Stimulated activated CD4-positive, alpha-beta T cell treated with anti-CD3 and anti-CD28 coated beads, Interleukin-15, amount 100 ng/mL, for 24 hours (primary cell): ENCODE data around the gene SDK2.
"Not testable (repeated sequence)": the region's sequence is repeated elsewhere in the genome, so short reads cannot be mapped to it uniquely, and the experiment has no call there.

Experiments used
- DNase-seq: peaks from one replicate; pipeline ENCODE4 v3.0.0-alpha.2; 2020

SDK2 gene

GRCh38 chr17:73474370-73474988, 169.8 kb downstream of the SDK2 start:
- DNase-seq, result peak; percentile 28

- DNase-seq, result not testable (repeated sequence)
Measured at GRCh38 chr17:73472715-73473114, 171.5 kb downstream of the SDK2 start.

- no peak for DNase-seq
Measured at GRCh38 chr17:73471924-73472323, 172.3 kb downstream of the SDK2 start.

- no peak for DNase-seq
Measured at GRCh38 chr17:73470316-73470826, 173.9 kb downstream of the SDK2 start.

- no peak for DNase-seq
Measured at GRCh38 chr17:73469311-73469710, 174.9 kb downstream of the SDK2 start.

- no peak for DNase-seq
Measured at GRCh38 chr17:73468221-73468620, 176.0 kb downstream of the SDK2 start.

GRCh38 chr17:73467651-73468050, 176.6 kb downstream of the SDK2 start:
- DNase-seq, result no peak

GRCh38 chr17:73466704-73467433, 177.4 kb downstream of the SDK2 start:
- DNase-seq, result no peak

- no peak for DNase-seq
Measured at GRCh38 chr17:73465953-73466230, 178.4 kb downstream of the SDK2 start.

- DNase-seq, result no peak
Measured at GRCh38 chr17:73465130-73465952, 178.9 kb downstream of the SDK2 start.

GRCh38 chr17:73464447-73464846, 179.8 kb downstream of the SDK2 start:
- no peak for DNase-seq

- DNase-seq, result no peak
Measured at GRCh38 chr17:73463821-73464220, 180.4 kb downstream of the SDK2 start.

- no peak for DNase-seq
Measured at GRCh38 chr17:73462823-73463222, 181.4 kb downstream of the SDK2 start.

- DNase-seq, result no peak
Measured at GRCh38 chr17:73459980-73460379, 184.3 kb downstream of the SDK2 start.

- DNase-seq, result no peak
Measured at GRCh38 chr17:73455767-73456166, 188.5 kb downstream of the SDK2 start.

- DNase-seq, result no peak
Measured at GRCh38 chr17:73455050-73455687, 189.1 kb downstream of the SDK2 start.

GRCh38 chr17:73453494-73453893, 190.8 kb downstream of the SDK2 start:
- DNase-seq, result not testable (repeated sequence)

GRCh38 chr17:73453090-73453489, 191.2 kb downstream of the SDK2 start:
- DNase-seq, result no peak

- no peak for DNase-seq
Measured at GRCh38 chr17:73452009-73452408, 192.2 kb downstream of the SDK2 start.

GRCh38 chr17:73447319-73447718, 196.9 kb downstream of the SDK2 start:
- no peak for DNase-seq

- DNase-seq, result no peak
Measured at GRCh38 chr17:73446617-73447016, 197.6 kb downstream of the SDK2 start.

- no peak for DNase-seq
Measured at GRCh38 chr17:73445466-73445865, 198.8 kb downstream of the SDK2 start.

- no peak for DNase-seq
Measured at GRCh38 chr17:73444021-73444420, 200.2 kb downstream of the SDK2 start.
